K562 (cell line): Measurements from ENCODE around the gene RAI14. TPM values are rescaled to one million over a fixed set of nuclear protein-coding genes. Genes with fewer than 3 reads are reported as not detected.

Experiments
- ATAC-seq: fragments of 200-7000 bp; cut with Tn5 transposase; 3 replicates; pipeline ENCODE4 v1.9.1; 2020; ENCODE audit warnings: moderate library complexity
- BruUV-seq: library from RNA; stranded (reverse); fragments of 400-500 nt; replicated peaks from 2 replicates; lab custom pipeline; 2021; lab: Mats Ljungman, UMichigan
- CTCF ChIA-PET: fragments of 300-600 bp; formaldehyde crosslinking; extraction: SDS; loops from one replicate; lab custom pipeline; 2021; ENCODE audit warnings: low intra/inter-chr PET ratio; lab: Yijun Ruan, JAX
- POLR2A ChIA-PET: fragments of 300-600, 350-650 bp; sonication (Branson Sonifier 250); formaldehyde crosslinking; extraction: SDS; loops from one replicate; lab custom pipeline; 2021; ENCODE audit warnings: antibody characterized with exemption, inconsistent platforms; lab: Yijun Ruan, JAX
- DNase-seq, 4 experiments: peaks; one replicate each; pipeline versions ENCODE4 v3.0.0 to v3.0.0-alpha.2; 2011 to 2018; ENCODE audit warnings: low spot score in 3 of 4, mixed read lengths in 3 of 4; ENCODE audit errors: extremely low read depth in 1 of 4
- FAIRE-seq: peaks from 2 replicates; lab custom pipeline; 2011; peaks lifted over from hg19 to GRCh38; lab: Jason Lieb, UNC
- H2AFZ ChIP-seq: 2 replicates; pipeline ENCODE4 v1.6.0; 2011; ENCODE audit warnings: low read depth, low read length, control low read depth, inconsistent platforms
- H3K27ac ChIP-seq: fragments of 200-600 bp; 3 replicates; pipeline ENCODE4 v1.8.0; 2011; ENCODE audit warnings: low read depth, mild to moderate bottlenecking, control low read depth, inconsistent platforms, low read length, moderate library complexity, mixed read lengths; ENCODE audit errors: extremely low read depth
- H3K27me3 ChIP-seq, 2 experiments: fragments of 300-600 bp in 1 of 2; 2 replicates in 1 of 2; 3 replicates in 1 of 2; pipeline versions ENCODE4 v1.6.0 to v1.8.0; 2011; ENCODE audit warnings: inconsistent platforms in 2 of 2, low read length in 2 of 2, mild to moderate bottlenecking in 1 of 2, mixed read lengths in 1 of 2, moderate library complexity in 1 of 2; ENCODE audit not compliant: control insufficient read depth in 2 of 2, insufficient read depth in 2 of 2
- H3K36me3 ChIP-seq: fragments of 300-600 bp; 3 replicates; pipeline ENCODE4 v1.8.0; 2011; ENCODE audit warnings: mild to moderate bottlenecking, low read length, inconsistent platforms; ENCODE audit not compliant: control insufficient read depth, insufficient read depth
- H3K4me1 ChIP-seq, 2 experiments: fragments of 200-600 bp in 1 of 2; replicated peaks in 1 of 2; 2 replicates in 1 of 2; 3 replicates in 1 of 2; pipeline versions ENCODE4 v1.5.1 to v1.8.0; 2011; ENCODE audit warnings: inconsistent platforms in 2 of 2, low read length in 2 of 2, mild to moderate bottlenecking in 1 of 2, mixed read lengths in 1 of 2, moderate library complexity in 1 of 2; ENCODE audit not compliant: control insufficient read depth in 2 of 2, insufficient read depth in 2 of 2
- H3K4me2 ChIP-seq: 2 replicates; pipeline ENCODE4 v1.6.1; 2011; ENCODE audit warnings: low read length, control low read depth, inconsistent platforms, mixed read lengths; ENCODE audit not compliant: insufficient read depth
- H3K4me3 ChIP-seq: fragments of 200-600 bp; sonication (generic), shearing (Covaris generic); 2 replicates; pipeline ENCODE4 v1.5.1; 2016; ENCODE audit warnings: control low read depth, inconsistent platforms
- H3K79me2 ChIP-seq: fragments of 200-600 bp; 3 replicates; pipeline ENCODE4 v1.8.0; 2011; ENCODE audit warnings: low read length, inconsistent platforms; ENCODE audit not compliant: control insufficient read depth, insufficient read depth
- H3K9ac ChIP-seq, 2 experiments: 2 replicates each; pipeline versions ENCODE4 v1.6.0 to v1.6.1; 2011; ENCODE audit warnings: low read depth in 2 of 2, low read length in 2 of 2, control low read depth in 1 of 2, inconsistent platforms in 1 of 2, mild to moderate bottlenecking in 1 of 2, mixed read lengths in 1 of 2; ENCODE audit not compliant: insufficient read depth in 1 of 2
- H3K9me1 ChIP-seq: one replicate; pipeline ENCODE4 v1.6.0; 2011; ENCODE audit warnings: inconsistent platforms, mild to moderate bottlenecking, low read length, moderate library complexity; ENCODE audit not compliant: control insufficient read depth, insufficient read depth
- H3K9me3 ChIP-seq: replicated peaks from 2 replicates; pipeline ENCODE4 v1.5.1; 2011; ENCODE audit warnings: low read depth, low read length, inconsistent platforms; ENCODE audit not compliant: control insufficient read depth, insufficient read depth
- H4K20me1 ChIP-seq: replicated peaks from 2 replicates; pipeline ENCODE4 v1.6.1; 2011; ENCODE audit warnings: low read length, inconsistent platforms, mixed read lengths; ENCODE audit not compliant: control insufficient read depth, insufficient read depth
- ILK ChIP-seq: fragments of 450-650 bp; IDR thresholded peaks from 2 replicates; pipeline ENCODE4 v1.6.1; 2016; ENCODE audit warnings: missing genetic modification characterization, low read depth, mild to moderate bottlenecking, missing compliant biosample characterization, moderate library complexity, borderline replicate concordance
- SREBF2 ChIP-seq: sonication (generic); formaldehyde crosslinking; IDR thresholded peaks from 2 replicates; pipeline ENCODE4 v1.4.0; 2020; ENCODE audit warnings: mild to moderate bottlenecking, missing genetic modification reagents
- ZFP30 ChIP-seq: fragments of 250-450 bp; sonication (Bioruptor Pico); IDR thresholded peaks from 2 replicates; pipeline ENCODE4 v1.8.0; 2022; ENCODE audit warnings: moderate library complexity, mild to moderate bottlenecking, inconsistent platforms, borderline replicate concordance
- ZNF12 ChIP-seq: sonication (generic); formaldehyde crosslinking; IDR thresholded peaks from 2 replicates; pipeline ENCODE4 v1.4.0; 2020; ENCODE audit warnings: mild to moderate bottlenecking, missing genetic modification reagents
- ZNF592 ChIP-seq: fragments of 450-650 bp; IDR thresholded peaks from 2 replicates; pipeline ENCODE4 v1.6.1; 2017; ENCODE audit warnings: antibody characterized with exemption, mild to moderate bottlenecking
- WGBS: fragments of 100-300 bp; shearing (Covaris generic); methylation state at CpG from one replicate; pipeline ENCODE4 v1.1.6; 2016; ENCODE audit warnings: low coverage, mixed read lengths; ENCODE audit not compliant: insufficient coverage; ENCODE audit errors: missing lambda C conversion rate; 5-methylcytosine and 5-hydroxymethylcytosine counted together
- in situ Hi-C: fragments of 300-500 bp; cut with MboI; formaldehyde crosslinking; loops from 4 replicates; pipeline ENCODE4 v1.15.0; 2018; ENCODE audit warnings: inconsistent platforms, mixed read lengths
- intact Hi-C: fragments of 100-400 bp; cut with micrococcal nuclease; formaldehyde crosslinking; loops from 2 replicates; pipeline ENCODE4 v1.14.2; 2022
- polyA plus RNA-seq, 8 experiments: library from polyadenylated mRNA; depleted of rRNA in 4 of 8; stranded (reverse) in 5 of 8; unstranded in 3 of 8; fragments of >200 nt; fragmentation: Nextera tagmentation in 2 of 8; fragmentation: Illumina TruSeq in 1 of 8; extraction: Ambion mirVana in 2 of 8; extraction: Trizol in 1 of 8; gene quantifications; 2 replicates each; pipeline versions ENCODE4 v1.2.1 to v1.2.3, GENCODE V29; 2011 to 2014; ENCODE audit warnings: inconsistent platforms in 1 of 8, missing spikeins in 1 of 8
- total RNA-seq, 7 experiments: library from RNA; depleted of rRNA in 6 of 7; stranded (reverse); fragments of >200 nt in 6 of 7; fragmentation: Illumina TruSeq in 2 of 7; extraction: Trizol in 2 of 7; gene quantifications; 2 replicates each; pipeline versions ENCODE4 v1.2.1 to v1.2.3, GENCODE V29; 2011 to 2021; ENCODE audit warnings: low replicate concordance in 1 of 7
- TF ChIP-seq, protein P1 (sequence below): fragments of 450-650 bp; IDR thresholded peaks from 2 replicates; pipeline ENCODE4 v1.6.1; 2016
- TF ChIP-seq, protein P2 (sequence below): fragments of 450-650 bp; formaldehyde crosslinking; IDR thresholded peaks from 2 replicates; pipeline ENCODE4 v1.4.0; 2020; ENCODE audit warnings: mild to moderate bottlenecking, mixed read lengths

RAI14 gene
- total and polyA plus RNA-seq, 9 of the 15 experiments (the other 6 are each of a cell fraction or from before 2014, with no cell fraction given), result 11.3 to 82.5 (median 34.8) TPM

GRCh38 chr5:34844106-34844505 lies 188.0 kb downstream of the RAI14 start:
- Histone ChIP-seq H3K4me3 (no peak overlapping the region), H3K4me2 (no peak overlapping the region), H3K9me1 (no peaks in the 10 kb centered on the region), H4K20me1 (no peaks in the 10 kb centered on the region), H3K27me3 (no peaks in the 10 kb centered on the region), H3K36me3 (no peaks in the 10 kb centered on the region), H3K4me1 (peaks cover under 1 to 8% of the 10 kb centered on the region in 2 experiments; a peak in 3 of 5 replicates), H3K79me2 (no peaks in the 10 kb centered on the region), H3K9ac (no peak overlapping the region), H3K9me3 (no peaks in the 10 kb centered on the region), H2AFZ (no peak overlapping the region), H3K27ac (no peak overlapping the region)
- CTCF ChIA-PET, result interaction anchor here (0.7 kb wide), 1 partner anchor 97 kb away, joined by 5 read pairs; no protein-coding TSS in a partner anchor
- WGBS, result 28% methylated on average over 3 of the region's 3 CpGs
- intact Hi-C loops (no loop called here), in situ Hi-C loops (no loop called here)
- FAIRE-seq (no peak), DNase-seq (no peak), ATAC-seq (no peak)
- no peak for TF ChIP-seq ILK (tag)
- no peak for TF ChIP-seq ZFP30 (CRISPR knock-in tag)
- no peak for TF ChIP-seq SREBF2 (CRISPR knock-in tag)
- no TSS peak for BruUV-seq
- POLR2A ChIA-PET, result interaction anchor here (0.7 kb wide), 2 partner anchors 144 to 151 kb away, joined by 3 to 4 read pairs; no protein-coding TSS in a partner anchor

GRCh38 chr5:34844999-34845398 lies 188.9 kb downstream of the RAI14 start:
- intact Hi-C loops (no loop called here), in situ Hi-C loops (no loop called here)
- Histone ChIP-seq H2AFZ (no peak overlapping the region; the same call in 1 of the 2 replicates), H3K9ac (no peak overlapping the region), H3K4me3 (no peak overlapping the region), H4K20me1 (no peaks in the 10 kb centered on the region), H3K9me1 (no peaks in the 10 kb centered on the region), H3K79me2 (no peaks in the 10 kb centered on the region), H3K4me2 (no peak overlapping the region), H3K9me3 (no peaks in the 10 kb centered on the region), H3K36me3 (no peaks in the 10 kb centered on the region), H3K27ac (no peak overlapping the region), H3K27me3 (no peaks in the 10 kb centered on the region), H3K4me1 (peaks cover 1 to 5% of the 10 kb centered on the region in 2 experiments; a peak in 3 of 5 replicates)
- ATAC-seq (no peak), FAIRE-seq (no peak), DNase-seq (no peak)
- 21% methylated on average over 4 of the region's 4 CpGs for WGBS
- CTCF ChIA-PET, result interaction anchor here (0.7 kb wide), 1 partner anchor 98 kb away, joined by 5 read pairs; no protein-coding TSS in a partner anchor
- POLR2A ChIA-PET, result interaction anchor here (0.5 to 1.3 kb wide), 9 partner anchors 10 to 880 kb away, joined by 3 to 5 read pairs (median 3); no protein-coding TSS in a partner anchor
- no TSS peak for BruUV-seq
- TF ChIP-seq, protein P1, sequence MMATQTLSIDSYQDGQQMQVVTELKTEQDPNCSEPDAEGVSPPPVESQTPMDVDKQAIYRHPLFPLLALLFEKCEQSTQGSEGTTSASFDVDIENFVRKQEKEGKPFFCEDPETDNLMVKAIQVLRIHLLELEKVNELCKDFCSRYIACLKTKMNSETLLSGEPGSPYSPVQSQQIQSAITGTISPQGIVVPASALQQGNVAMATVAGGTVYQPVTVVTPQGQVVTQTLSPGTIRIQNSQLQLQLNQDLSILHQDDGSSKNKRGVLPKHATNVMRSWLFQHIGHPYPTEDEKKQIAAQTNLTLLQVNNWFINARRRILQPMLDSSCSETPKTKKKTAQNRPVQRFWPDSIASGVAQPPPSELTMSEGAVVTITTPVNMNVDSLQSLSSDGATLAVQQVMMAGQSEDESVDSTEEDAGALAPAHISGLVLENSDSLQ, result peak; percentile 21; the same call in 1 of the 2 replicates
- TF ChIP-seq ZNF592, result no peak
- TF ChIP-seq ZNF12 (CRISPR knock-in tag), result no peak
- TF ChIP-seq, protein P2, sequence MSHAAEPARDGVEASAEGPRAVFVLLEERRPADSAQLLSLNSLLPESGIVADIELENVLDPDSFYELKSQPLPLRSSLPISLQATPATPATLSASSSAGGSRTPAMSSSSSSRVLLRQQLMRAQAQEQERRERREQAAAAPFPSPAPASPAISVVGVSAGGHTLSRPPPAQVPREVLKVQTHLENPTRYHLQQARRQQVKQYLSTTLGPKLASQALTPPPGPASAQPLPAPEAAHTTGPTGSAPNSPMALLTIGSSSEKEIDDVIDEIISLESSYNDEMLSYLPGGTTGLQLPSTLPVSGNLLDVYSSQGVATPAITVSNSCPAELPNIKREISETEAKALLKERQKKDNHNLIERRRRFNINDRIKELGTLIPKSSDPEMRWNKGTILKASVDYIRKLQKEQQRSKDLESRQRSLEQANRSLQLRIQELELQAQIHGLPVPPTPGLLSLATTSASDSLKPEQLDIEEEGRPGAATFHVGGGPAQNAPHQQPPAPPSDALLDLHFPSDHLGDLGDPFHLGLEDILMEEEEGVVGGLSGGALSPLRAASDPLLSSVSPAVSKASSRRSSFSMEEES, result peak; percentile 59
